Kidney tubule cell (primary cell): ENCODE measurements around the gene BLCAP.
"Not testable (repeated sequence)": the region's sequence is repeated elsewhere in the genome, so short reads cannot be mapped to it uniquely, and the experiment has no call there.

ENCODE experiments used
- DNase-seq: peaks from one replicate; pipeline ENCODE4 v3.0.0-alpha.2; 2018; ENCODE audit warnings: low spot score

BLCAP gene

GRCh38 chr20:37527638-37528445 lies at the start of gene BLCAP:
Gene BLCAP, minus strand, starts transcription at chr20:37527876. Its CDS starts 8,702 bp downstream, at chr20:37519174.
- DNase-seq = peak; percentile 88

DNA sequence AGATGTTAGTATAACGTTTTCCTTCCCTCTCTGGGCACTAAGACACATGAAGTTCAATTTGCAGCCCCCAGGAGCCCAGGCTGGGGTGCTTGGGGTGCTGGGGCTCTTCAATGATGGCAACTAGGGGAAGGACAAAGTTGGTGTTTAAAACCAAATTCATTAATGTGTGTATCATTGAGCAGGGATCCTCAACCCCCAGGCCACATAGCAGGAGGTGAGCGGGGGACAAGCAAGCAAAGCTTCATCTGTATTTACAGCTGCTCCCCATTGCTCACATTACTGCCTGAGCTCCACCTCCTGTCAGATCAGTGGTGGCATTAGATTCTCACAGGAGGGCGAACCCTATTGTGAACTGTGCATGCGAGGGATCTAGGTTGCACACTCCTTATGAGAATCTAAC lies 49.8 kb upstream of the BLCAP start:
- not testable (repeated sequence) for DNase-seq

DNA sequence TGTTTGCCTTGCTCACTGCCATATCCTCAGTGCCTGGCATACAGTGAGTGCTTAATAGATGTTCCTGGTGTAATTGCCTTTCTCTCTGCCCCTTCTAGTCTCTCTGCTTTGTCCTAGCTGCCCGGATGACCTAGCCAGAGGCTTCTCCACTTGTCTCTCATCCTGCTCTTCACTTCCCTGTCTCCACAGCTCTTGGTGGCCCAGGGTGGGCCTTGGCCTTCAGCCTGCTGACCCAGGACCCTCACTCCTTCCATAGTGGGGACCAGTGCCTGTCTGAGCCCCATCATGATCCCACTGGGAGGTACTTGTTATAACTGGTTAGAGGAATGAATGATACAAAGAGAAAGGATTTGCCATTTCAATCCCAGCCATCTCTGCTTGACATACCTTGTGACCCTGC lies 49.2 kb upstream of the BLCAP start:
- DNase-seq = no peak

- DNase-seq = no peak
Observed at GRCh38 chr20:37575884-37576283, 48.2 kb upstream of the BLCAP start.

GRCh38 chr20:37574199-37574890 lies 46.7 kb upstream of the BLCAP start:
- no peak for DNase-seq

DNA sequence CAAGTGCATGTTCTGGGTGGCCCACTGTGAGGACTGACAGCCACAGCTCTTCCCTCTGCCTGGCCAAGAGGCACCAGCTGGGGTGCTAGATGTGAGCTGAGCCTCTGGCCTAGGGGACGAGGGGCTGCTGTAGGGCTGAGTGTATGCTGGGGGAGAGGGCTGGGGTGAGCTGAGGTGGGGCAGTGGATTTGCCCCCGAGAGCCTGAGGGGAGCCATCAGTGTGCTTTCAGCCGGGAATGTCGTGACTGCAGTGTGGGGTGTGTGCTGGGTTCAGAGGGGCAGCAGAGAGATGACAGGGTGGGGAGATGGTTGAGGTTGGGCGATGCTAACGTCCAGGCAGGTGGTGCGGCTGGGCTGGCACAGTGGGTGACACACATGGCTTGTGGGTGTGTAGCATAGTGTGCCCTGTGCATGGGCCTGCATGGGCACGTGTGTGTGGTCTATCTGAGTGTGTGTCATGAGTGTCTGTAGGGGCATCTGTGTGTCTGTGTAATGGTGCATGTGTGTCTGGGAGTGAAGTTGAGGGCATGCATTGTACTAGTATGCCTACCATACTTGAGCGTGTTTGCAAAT lies 46.0 kb upstream of the BLCAP start:
- no peak for DNase-seq

- no peak for DNase-seq
Observed at GRCh38 chr20:37571033-37571432, 43.4 kb upstream of the BLCAP start.

GRCh38 chr20:37570419-37570818 lies 42.7 kb upstream of the BLCAP start:
- DNase-seq = no peak

GRCh38 chr20:37567671-37568588 lies 40.3 kb upstream of the BLCAP start:
- no peak for DNase-seq

GRCh38 chr20:37567331-37567665 lies 39.6 kb upstream of the BLCAP start:
- DNase-seq = no peak

GRCh38 chr20:37566590-37567330 lies 39.1 kb upstream of the BLCAP start:
- DNase-seq = no peak

- peak; percentile 40 for DNase-seq
Observed at GRCh38 chr20:37565134-37565811, 37.6 kb upstream of the BLCAP start.

DNA sequence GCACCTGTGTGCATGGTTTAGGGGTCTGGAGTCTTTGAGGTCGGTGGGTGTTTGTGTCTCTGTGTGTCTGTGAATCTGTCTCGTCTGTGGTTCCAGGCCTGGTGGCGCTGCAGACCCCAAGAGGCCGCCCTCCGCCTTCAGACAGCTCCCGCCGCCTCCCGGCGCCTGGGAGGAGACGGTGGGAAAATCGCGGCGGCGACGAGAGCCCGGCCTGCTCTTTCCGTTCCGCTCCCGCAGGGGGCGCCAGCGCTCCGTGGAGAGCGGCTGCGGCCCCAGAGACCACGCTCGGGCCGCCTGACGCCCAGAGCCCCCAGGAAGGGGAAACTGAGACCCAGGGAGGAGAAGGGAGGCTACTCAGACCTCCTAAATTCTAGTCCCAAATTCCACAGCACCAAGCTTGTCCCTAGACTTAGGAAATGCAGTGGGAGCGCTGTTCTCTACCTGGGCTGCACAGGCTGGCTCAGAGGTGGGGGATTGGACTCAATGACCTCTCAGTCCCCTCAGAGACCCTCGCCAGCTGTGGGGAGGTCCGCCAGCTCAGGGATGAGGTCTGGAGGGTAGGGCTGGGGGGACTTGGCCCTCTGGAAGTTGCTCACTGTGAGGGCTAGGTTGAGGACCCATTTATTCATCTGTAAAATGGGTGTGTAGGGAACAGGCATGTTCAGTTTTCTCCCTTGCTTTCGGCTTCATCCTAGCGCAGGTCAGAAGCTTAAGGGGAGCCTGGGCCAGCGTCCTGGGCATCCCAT lies 36.9 kb upstream of the BLCAP start:
- peak; percentile 27 for DNase-seq

- DNase-seq = no peak
Observed at GRCh38 chr20:37564016-37564387, 36.3 kb upstream of the BLCAP start.

- no peak for DNase-seq
Observed at GRCh38 chr20:37562695-37563480, 35.2 kb upstream of the BLCAP start.

GRCh38 chr20:37560629-37561028 lies 33.0 kb upstream of the BLCAP start:
- DNase-seq = no peak

DNA sequence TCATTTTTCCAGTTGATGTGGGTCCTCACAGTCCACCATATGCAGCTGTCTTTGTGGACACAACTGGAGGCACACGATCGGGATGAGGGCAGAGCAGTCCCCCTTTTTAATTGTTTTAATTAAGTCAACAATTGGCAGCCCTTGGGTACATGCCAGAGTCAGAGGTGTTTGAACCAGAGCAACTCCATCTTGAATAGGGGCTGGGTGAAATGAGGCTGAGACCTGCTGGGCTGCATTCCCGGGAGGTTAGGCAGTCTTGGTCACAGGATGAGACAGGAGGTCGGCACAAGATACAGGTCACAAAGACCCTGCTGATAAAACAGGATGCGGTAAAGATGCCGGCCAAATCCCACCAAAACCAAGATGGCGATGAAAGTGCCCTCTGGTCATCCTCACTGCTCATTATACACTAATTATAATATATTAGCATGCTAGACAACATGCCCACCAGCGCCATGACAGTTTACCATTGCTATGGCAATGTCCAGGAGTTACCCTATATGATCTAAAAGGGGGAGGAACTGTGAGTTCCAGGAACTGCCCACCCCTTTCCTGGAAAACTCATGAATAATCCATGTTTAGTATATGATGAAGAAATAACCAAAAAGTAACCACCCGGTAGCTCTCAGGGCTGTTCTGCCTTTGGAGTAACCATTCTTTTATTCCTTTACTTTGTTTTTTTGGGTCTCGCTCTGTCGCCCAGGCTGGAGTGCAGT lies 31.8 kb upstream of the BLCAP start:
- no peak for DNase-seq

GRCh38 chr20:37558779-37559178 lies 31.1 kb upstream of the BLCAP start:
- no peak for DNase-seq

DNA sequence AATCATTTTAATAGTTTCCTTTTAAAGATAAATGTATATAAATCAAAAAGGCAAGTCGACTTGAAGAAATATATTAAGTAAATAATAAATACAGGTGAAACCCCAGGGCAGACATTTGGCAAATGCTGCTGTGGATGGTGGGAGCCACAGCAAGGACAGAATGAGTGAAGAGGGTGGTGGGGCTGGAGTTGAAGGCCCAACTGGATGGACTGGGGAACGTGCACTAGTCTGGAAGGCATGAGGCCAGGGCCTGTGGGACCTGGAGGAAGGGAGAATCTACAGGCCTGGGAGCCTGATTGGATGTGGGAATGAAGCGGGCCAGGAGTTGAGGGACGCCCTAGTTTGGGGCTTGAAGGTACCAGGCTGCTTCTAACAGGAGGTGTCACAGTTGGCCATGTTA lies 30.6 kb upstream of the BLCAP start:
- DNase-seq = no peak
